GM12878 (cell line): ENCODE measurements around the gene TTC39A. TPM values are rescaled to one million over a fixed set of nuclear protein-coding genes. Genes with fewer than 3 reads are reported as not detected.

Experiments used
- ATAC-seq: fragments of 200-7000 bp; cut with Tn5 transposase; 3 replicates; pipeline ENCODE4 v1.9.1; 2020; ENCODE audit warnings: mild to moderate bottlenecking, moderate library complexity
- BruUV-seq: library from RNA; stranded (reverse); fragments of 400-500 nt; replicated peaks from 2 replicates; lab custom pipeline; 2021; lab: Mats Ljungman, UMichigan
- CTCF ChIA-PET: fragments of 300-600 bp; sonication (Branson Sonifier 250); formaldehyde crosslinking; extraction: SDS; loops from one replicate; lab custom pipeline; 2021; ENCODE audit warnings: inconsistent platforms; lab: Yijun Ruan, JAX
- POLR2A ChIA-PET: fragments of 350-600 bp; formaldehyde crosslinking; extraction: SDS; loops from one replicate; lab custom pipeline; 2021; ENCODE audit warnings: inconsistent platforms; lab: Charles Lee
- RAD21 ChIA-PET: fragments of 300-600 bp; sonication (Branson Sonifier 250); formaldehyde crosslinking; loops from one replicate; lab custom pipeline; 2023; ENCODE audit warnings: antibody characterized with exemption; ENCODE audit not compliant: unreplicated experiment; lab: Charles Lee
- SMC1A ChIA-PET: fragments of 300-600 bp; sonication (Branson Sonifier 250); formaldehyde crosslinking; loops from one replicate; lab custom pipeline; 2023; ENCODE audit not compliant: unreplicated experiment, uncharacterized antibody; lab: Charles Lee
- DNase-seq: peaks from one replicate; pipeline ENCODE4 v3.0.0-alpha.2; 2011; ENCODE audit warnings: low read depth, low spot score
- FAIRE-seq: peaks from 3 replicates; lab custom pipeline; 2011; peaks lifted over from hg19 to GRCh38; lab: Jason Lieb, UNC
- H2AFZ ChIP-seq: 2 replicates; pipeline ENCODE4 v1.6.0; 2011; ENCODE audit warnings: low read depth, low read length, control low read depth; ENCODE audit not compliant: control insufficient read depth
- H3K27ac ChIP-seq: 2 replicates; pipeline ENCODE4 v1.5.1; 2011; ENCODE audit warnings: control low read depth; ENCODE audit not compliant: control insufficient read depth, insufficient read depth
- H3K27me3 ChIP-seq, 2 experiments: replicated peaks in 1 of 2; 2 replicates each; pipeline versions ENCODE4 v1.6.0 to v1.6.1; 2011; ENCODE audit warnings: low read length in 1 of 2; ENCODE audit not compliant: control insufficient read depth in 2 of 2, insufficient read depth in 2 of 2
- H3K36me3 ChIP-seq, 2 experiments: 2 replicates each; pipeline ENCODE4 v1.5.1; 2011; ENCODE audit warnings: low read length in 1 of 2; ENCODE audit not compliant: control insufficient read depth in 2 of 2, insufficient read depth in 2 of 2
- H3K4me1 ChIP-seq: 2 replicates; pipeline ENCODE4 v1.6.1; 2011; ENCODE audit warnings: mild to moderate bottlenecking, low read length, moderate library complexity, mixed read lengths; ENCODE audit not compliant: control insufficient read depth, insufficient read depth
- H3K4me2 ChIP-seq: 2 replicates; pipeline ENCODE4 v1.6.0; 2011; ENCODE audit warnings: control low read depth; ENCODE audit not compliant: control insufficient read depth, insufficient read depth
- H3K4me3 ChIP-seq: fragments of 200-600 bp; sonication (generic); 2 replicates; pipeline ENCODE4 v1.5.1; 2016
- H3K79me2 ChIP-seq: 2 replicates; pipeline ENCODE4 v1.6.0; 2011; ENCODE audit warnings: low read length; ENCODE audit not compliant: control insufficient read depth, insufficient read depth
- H3K9ac ChIP-seq: 2 replicates; pipeline ENCODE4 v1.8.0; 2011; ENCODE audit warnings: low read length, control low read depth, mixed read lengths; ENCODE audit not compliant: control insufficient read depth, insufficient read depth
- H3K9me3 ChIP-seq: replicated peaks from 3 replicates; pipeline ENCODE4 v1.5.1; 2011; ENCODE audit warnings: mild to moderate bottlenecking, low read length; ENCODE audit not compliant: control insufficient read depth, insufficient read depth
- H4K20me1 ChIP-seq: 2 replicates; pipeline ENCODE4 v1.6.0; 2011; ENCODE audit not compliant: control insufficient read depth, insufficient read depth
- CBX3 ChIP-seq: fragments of 200-600 bp; sonication (generic); IDR thresholded peaks from 2 replicates; pipeline ENCODE4 v1.6.1; 2016; ENCODE audit warnings: low read depth, borderline replicate concordance
- CTCF ChIP-seq, 3 experiments: IDR thresholded peaks in 2 of 3; conservative IDR thresholded peaks in 1 of 3; 2 replicates each; pipeline ENCODE4 v1.5.1; 2011; ENCODE audit warnings: low read depth in 3 of 3, low read length in 3 of 3, mild to moderate bottlenecking in 3 of 3, control low read depth in 2 of 3, moderate library complexity in 2 of 3, inconsistent platforms in 1 of 3, mixed read lengths in 1 of 3; ENCODE audit not compliant: control insufficient read depth in 2 of 3, insufficient read depth in 1 of 3; ENCODE audit errors: extremely low read depth in 1 of 3
- E4F1 ChIP-seq: fragments of 450-650 bp; IDR thresholded peaks from 2 replicates; pipeline ENCODE4 v1.6.1; 2018; ENCODE audit warnings: borderline replicate concordance, mild to moderate bottlenecking; ENCODE audit not compliant: partially characterized antibody
- NBN ChIP-seq: fragments of 450-650 bp; IDR thresholded peaks from 2 replicates; pipeline ENCODE4 v1.6.1; 2016
- YY1 ChIP-seq: IDR thresholded peaks from 2 replicates; pipeline ENCODE4 v1.6.1; 2011; ENCODE audit warnings: low read depth, mild to moderate bottlenecking, low read length
- WGBS: methylation state at CpG from one replicate; pipeline ENCODE4 v1.1.6; 2016; ENCODE audit warnings: low lambda C conversion rate; ENCODE audit not compliant: insufficient replicate concordance, insufficient coverage; ENCODE audit errors: missing lambda C conversion rate; 5-methylcytosine and 5-hydroxymethylcytosine counted together
- in situ Hi-C: fragments of 300-500 bp; cut with MboI; formaldehyde crosslinking; loops from 9 replicates; pipeline ENCODE4 v1.14.3; 2018; ENCODE audit warnings: mixed read lengths
- intact Hi-C: fragments of 100-400 bp; cut with micrococcal nuclease; formaldehyde crosslinking; loops from one replicate; pipeline ENCODE4 v1.14.2; 2022; ENCODE audit not compliant: unreplicated experiment
- polyA plus RNA-seq, 11 experiments: library from polyadenylated mRNA; depleted of rRNA in 4 of 11; unstranded in 6 of 11; stranded (reverse) in 5 of 11; fragments of >200 nt; fragmentation: Nextera tagmentation in 4 of 11; fragmentation: Illumina TruSeq in 1 of 11; extraction: Ambion mirVana in 4 of 11; extraction: Trizol in 1 of 11; gene quantifications; 1 replicate in 1 of 11; 2 replicates in 10 of 11; pipeline versions ENCODE4 v1.2.1 to v1.2.3, GENCODE V29; 2011 to 2016; ENCODE audit warnings: inconsistent platforms in 2 of 11, missing spikeins in 2 of 11, low read depth in 1 of 11
- total RNA-seq, 4 experiments: library from RNA; depleted of rRNA in 3 of 4; stranded (reverse); fragments of >200 nt in 3 of 4; fragmentation: Illumina TruSeq in 1 of 4; extraction: Trizol in 1 of 4; gene quantifications; 2 replicates each; pipeline versions ENCODE4 v1.2.1 to v1.2.3, GENCODE V29; 2013 to 2021

TTC39A gene
- total and polyA plus RNA-seq, 10 of the 15 experiments (the other 5 are each of a cell fraction or from before 2014, with no cell fraction given), result 0.18 to 3.0 (median 1.2) TPM

DNA sequence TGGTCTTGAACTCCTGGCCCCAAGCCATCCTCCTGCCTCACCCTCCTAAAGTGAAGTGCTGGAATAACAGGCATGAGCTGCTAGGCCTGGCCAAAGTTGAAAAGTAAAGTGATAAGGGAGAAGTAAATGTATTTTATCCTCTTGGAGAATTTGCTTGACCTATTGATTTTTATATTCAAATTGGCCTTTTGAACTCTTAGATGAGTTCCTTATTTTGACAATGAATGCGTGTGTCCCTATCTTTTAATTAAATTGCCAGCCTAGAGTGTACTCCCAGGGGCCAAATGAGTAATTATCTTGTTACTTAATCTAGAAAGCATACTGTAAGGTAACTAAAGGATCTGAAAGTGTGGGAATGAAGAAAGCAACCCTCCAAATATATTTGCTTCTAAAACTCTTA is 82.9 kb downstream of the TTC39A start:
- Histone ChIP-seq H3K9me3 (no peaks in the 10 kb centered on the region; the same call in 2 of the 3 replicates), H3K27ac (peak overlapping the region; percentile 37), H4K20me1 (no peaks in the 10 kb centered on the region), H3K4me3 (no peak overlapping the region), H3K36me3 (no peaks in the 10 kb centered on the region; a peak in 1 of 4 replicates), H2AFZ (no peak overlapping the region), H3K27me3 (no peaks in the 10 kb centered on the region), H3K4me1 (peaks cover 23% of the 10 kb centered on the region), H3K4me2 (peak overlapping the region; percentile 2; the same call in 1 of the 2 replicates), H3K9ac (no peak overlapping the region), H3K79me2 (peaks cover 33% of the 10 kb centered on the region)
- no peak for FAIRE-seq
- TF ChIP-seq YY1 (no peak), E4F1 (no peak), CTCF (IDR thresholded peaks at IDR 0.05 in 2 of 3, conservative IDR thresholded peaks at IDR 0.05 in 1 of 3; ENCODE audit: control insufficient read depth in 2 of 3, extremely low read depth in 1 of 3, insufficient read depth in 1 of 3, low read depth in 3 of 3, low read length in 3 of 3) (no peak), NBN (no peak), CBX3 (no peak)
- ATAC-seq, result no peak
- RAD21 ChIA-PET, result interaction anchor here (0.6 to 1.8 kb wide), 8 partner anchors 9 to 49 kb away, joined by 3 to 11 read pairs (median 4); partner anchors contain the start of gene RNF11
- no peak for DNase-seq
- CTCF ChIA-PET, result interaction anchor here (1.3 to 1.7 kb wide), 2 partner anchors 12 to 30 kb away, joined by 3 to 8 read pairs; partner anchors contain the start of gene RNF11
- 100% methylated on average over 1 of the region's 1 CpG for WGBS
- SMC1A ChIA-PET, result interaction anchor here (0.6 to 2.3 kb wide), 12 partner anchors 10 to 882 kb away, joined by 3 to 13 read pairs (median 6); partner anchors contain the start of gene RNF11
- intact Hi-C loops, result no loop called here
- in situ Hi-C loops, result no loop called here
- POLR2A ChIA-PET, result interaction anchor here (0.6 to 1.8 kb wide), 9 partner anchors 9 to 577 kb away, joined by 3 to 7 read pairs (median 4); no protein-coding TSS in a partner anchor
- no TSS peak for BruUV-seq
